Transverse colon (tissue), 4 donors: ENCODE data around the gene SHROOM2. TPM values are rescaled to one million over a fixed set of nuclear protein-coding genes. Genes with fewer than 3 reads are reported as not detected.

Source experiments
- DNase-seq: peaks from one replicate; pipeline ENCODE4 v3.0.0-alpha.2; 2019
- H3K27ac ChIP-seq, 4 donors: fragments of 200-600 bp; sonication (generic); 2 replicates each; pipeline ENCODE4 v1.5.1; 2016 to 2018; ENCODE audit warnings: inconsistent platforms in 4 of 4
- H3K27me3 ChIP-seq: fragments of 200-600 bp; sonication (generic); 2 replicates; pipeline ENCODE4 v1.5.1; 2017; ENCODE audit warnings: inconsistent platforms
- H3K36me3 ChIP-seq, 4 donors: fragments of 200-600 bp; sonication (generic); 2 replicates each; pipeline ENCODE4 v1.5.1; 2017 to 2019; ENCODE audit warnings: inconsistent platforms in 4 of 4
- H3K4me1 ChIP-seq, 4 donors: fragments of 200-600 bp; sonication (generic); 2 replicates each; pipeline ENCODE4 v1.5.1; 2017 to 2020; ENCODE audit warnings: inconsistent platforms in 4 of 4
- H3K4me3 ChIP-seq, 4 donors: fragments of 200-600 bp; sonication (generic); 1 replicate in 1 of 4; 2 replicates in 3 of 4; pipeline versions ENCODE4 v1.5.1 to v1.6.1; 2017 to 2019; ENCODE audit warnings: inconsistent platforms in 4 of 4
- H3K9me3 ChIP-seq, 2 donors: fragments of 200-600 bp; sonication (generic); 2 replicates each; pipeline ENCODE4 v1.5.1; 2017 to 2019; ENCODE audit warnings: inconsistent platforms in 2 of 2
- EP300 ChIP-seq: sonication (generic); formaldehyde crosslinking; IDR thresholded peaks from one replicate; pipeline ENCODE4 v1.6.1; 2017; ENCODE audit warnings: antibody characterized with exemption, low read depth
- POLR2A ChIP-seq: fragments of 450-650 bp; IDR thresholded peaks from one replicate; pipeline ENCODE4 v1.6.1; 2016; ENCODE audit warnings: antibody characterized with exemption, mild to moderate bottlenecking, moderate library complexity
- POLR2AphosphoS5 ChIP-seq, 3 donors: sonication (generic); formaldehyde crosslinking; IDR thresholded peaks; one replicate each; pipeline ENCODE4 v1.6.1; 2016; ENCODE audit warnings: antibody characterized with exemption in 3 of 3
- WGBS, 2 donors: methylation state at CpG; one replicate each; pipeline ENCODE4 v1.1.5; 2018; ENCODE audit warnings: low coverage in 1 of 2; 5-methylcytosine and 5-hydroxymethylcytosine counted together
- in situ Hi-C, 4 donors: fragments of 200-750 bp; cut with MboI; loops; one replicate each; pipeline versions ENCODE4 v1.15.0 to v1.15.1; 2017; ENCODE audit warnings: low sequenced_read_pairs in 3 of 4, low pct_ligation_motif_present in 1 of 4, low pct_unique_long_range_greater_than_20kb in 1 of 4
- intact Hi-C: fragments of 100-400 bp; cut with DNase I; formaldehyde crosslinking; loops from one replicate; pipeline ENCODE4 v1.15.1; 2023; ENCODE audit warnings: low total_unique reads
- total RNA-seq, 4 donors: library from RNA; depleted of rRNA; stranded (reverse); fragments of >200 nt; gene quantifications; one replicate each; pipeline ENCODE4 v1.1.0, GENCODE V29; 2016
- TF ChIP-seq, protein P1 (sequence below), 5 experiments: fragments of 200-600 bp in 3 of 5; fragments of 450-650 bp in 2 of 5; sonication (generic) in 3 of 5; IDR thresholded peaks; 1 replicate in 2 of 5; 2 replicates in 3 of 5; pipeline ENCODE4 v1.5.1; 2016 to 2017; ENCODE audit warnings: antibody characterized with exemption in 5 of 5, inconsistent platforms in 3 of 5, mild to moderate bottlenecking in 2 of 5, moderate library complexity in 1 of 5

SHROOM2 gene
- total RNA-seq, 4 donors from 2014 or later = 8.9 to 20.6 (median 11.3) TPM

DNA sequence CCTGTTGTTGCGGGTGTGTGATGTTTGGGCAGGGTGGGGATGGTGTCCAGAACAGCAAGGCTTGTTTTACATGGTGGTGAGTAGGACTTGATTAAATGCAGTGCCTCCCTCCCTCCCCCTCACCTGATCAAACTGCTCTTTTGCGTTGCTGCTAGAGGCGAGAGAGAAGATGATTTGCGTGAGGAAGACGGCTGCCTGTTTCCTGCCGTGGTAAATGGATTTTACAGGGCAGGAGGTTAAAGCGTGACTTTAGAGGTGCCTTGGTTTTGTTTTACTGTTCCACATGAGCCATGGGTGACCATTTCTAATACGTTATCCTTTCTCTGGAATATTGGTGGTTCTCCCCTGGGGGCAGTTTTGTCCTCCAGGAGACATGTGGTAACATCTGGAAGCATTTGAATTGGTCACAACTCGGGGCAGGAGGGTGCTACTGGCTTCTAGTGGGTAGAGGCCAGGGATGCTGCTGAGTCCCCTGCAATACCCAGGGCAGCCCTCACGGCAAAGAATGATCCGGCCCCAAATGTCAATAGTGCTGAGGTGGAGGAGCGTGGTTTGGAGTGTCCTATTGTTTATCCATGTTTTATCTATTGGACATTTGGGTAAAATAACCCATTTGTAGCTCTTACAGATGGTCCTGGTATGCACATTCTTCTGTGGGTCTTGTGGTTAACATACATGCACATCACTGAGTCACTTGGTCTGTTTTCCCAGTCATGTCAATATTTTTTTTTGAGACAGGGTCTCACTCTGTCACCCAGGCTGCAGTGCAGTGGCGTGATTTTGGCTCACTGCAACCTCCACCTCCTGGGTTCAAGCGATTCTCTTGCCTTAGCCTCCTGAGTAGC, 73.7 kb downstream of the SHROOM2 start:
- in situ Hi-C loops = no loop called here
- Histone ChIP-seq H3K4me1 (no peaks in the 10 kb centered on the region), H3K36me3 (no peaks in the 10 kb centered on the region), H3K27me3 (no peaks in the 10 kb centered on the region), H3K4me3 (no peak overlapping the region), H3K27ac (no peak overlapping the region), H3K9me3 (no peaks in the 10 kb centered on the region)
- TF ChIP-seq POLR2AphosphoS5 (IDR thresholded peaks at IDR 0.05) (no peak), EP300 (no peak), POLR2A (no peak)
- TF ChIP-seq, protein P1, sequence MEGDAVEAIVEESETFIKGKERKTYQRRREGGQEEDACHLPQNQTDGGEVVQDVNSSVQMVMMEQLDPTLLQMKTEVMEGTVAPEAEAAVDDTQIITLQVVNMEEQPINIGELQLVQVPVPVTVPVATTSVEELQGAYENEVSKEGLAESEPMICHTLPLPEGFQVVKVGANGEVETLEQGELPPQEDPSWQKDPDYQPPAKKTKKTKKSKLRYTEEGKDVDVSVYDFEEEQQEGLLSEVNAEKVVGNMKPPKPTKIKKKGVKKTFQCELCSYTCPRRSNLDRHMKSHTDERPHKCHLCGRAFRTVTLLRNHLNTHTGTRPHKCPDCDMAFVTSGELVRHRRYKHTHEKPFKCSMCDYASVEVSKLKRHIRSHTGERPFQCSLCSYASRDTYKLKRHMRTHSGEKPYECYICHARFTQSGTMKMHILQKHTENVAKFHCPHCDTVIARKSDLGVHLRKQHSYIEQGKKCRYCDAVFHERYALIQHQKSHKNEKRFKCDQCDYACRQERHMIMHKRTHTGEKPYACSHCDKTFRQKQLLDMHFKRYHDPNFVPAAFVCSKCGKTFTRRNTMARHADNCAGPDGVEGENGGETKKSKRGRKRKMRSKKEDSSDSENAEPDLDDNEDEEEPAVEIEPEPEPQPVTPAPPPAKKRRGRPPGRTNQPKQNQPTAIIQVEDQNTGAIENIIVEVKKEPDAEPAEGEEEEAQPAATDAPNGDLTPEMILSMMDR (IDR thresholded peaks at IDR 0.05) = no peak
- DNase-seq = no peak
- intact Hi-C loops = no loop called here
- WGBS, 2 donors = 66 to 96% methylated on average over 4 to 14 of the region's 14 CpGs

DNA sequence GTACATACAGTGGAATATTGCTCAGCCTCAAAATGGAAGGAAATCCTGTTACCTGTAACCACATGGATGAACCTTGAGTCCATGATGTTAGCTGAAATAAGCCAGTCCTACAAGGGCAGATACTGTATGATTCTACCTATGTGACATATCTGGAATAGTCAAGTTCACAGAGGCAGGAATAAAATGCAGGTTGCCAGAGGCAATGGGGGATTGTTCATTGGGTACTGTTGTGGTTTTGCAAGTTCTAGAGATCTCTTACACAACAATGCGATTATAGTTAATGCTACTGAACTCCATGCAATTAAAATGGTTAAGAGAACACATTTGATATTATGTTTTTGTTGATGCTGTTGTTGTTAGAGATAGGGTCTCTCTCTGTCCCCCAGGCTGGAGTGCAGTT, 74.6 kb downstream of the SHROOM2 start:
- Histone ChIP-seq H3K9me3 (no peaks in the 10 kb centered on the region), H3K4me1 (no peaks in the 10 kb centered on the region), H3K36me3 (no peaks in the 10 kb centered on the region), H3K27me3 (no peaks in the 10 kb centered on the region), H3K4me3 (no peak overlapping the region), H3K27ac (no peak overlapping the region)
- WGBS, 2 donors = 86 to 91% methylated on average over 1 of the region's 1 CpG
- no peak for TF ChIP-seq POLR2A
- TF ChIP-seq, protein P1 (IDR thresholded peaks at IDR 0.05) = no peak
- TF ChIP-seq POLR2AphosphoS5 (IDR thresholded peaks at IDR 0.05) = no peak
- TF ChIP-seq EP300 = no peak
- intact Hi-C loops = no loop called here
- in situ Hi-C loops = no loop called here
- no peak for DNase-seq

DNA sequence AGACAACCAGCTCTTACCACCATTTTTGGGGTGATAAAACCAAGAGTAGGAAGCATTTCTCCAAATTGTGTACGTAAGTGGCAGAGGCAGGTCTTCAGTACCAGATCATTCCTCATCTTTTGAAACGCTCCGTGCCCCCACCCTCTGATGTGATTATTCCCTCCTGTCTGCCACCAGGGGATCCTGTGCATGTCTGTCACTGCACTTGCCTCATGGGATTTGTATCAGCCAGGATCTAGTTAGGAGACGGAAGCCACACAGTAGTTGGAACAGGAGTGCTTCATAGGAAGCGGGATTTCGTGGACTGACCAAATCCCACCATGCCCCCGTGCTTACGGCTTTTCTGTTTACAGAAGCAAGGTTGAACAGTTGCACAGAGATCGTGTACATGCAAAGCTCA, 75.5 kb downstream of the SHROOM2 start:
- no peak overlapping the region for H3K4me3 ChIP-seq
- no peaks in the 10 kb centered on the region for H3K36me3 ChIP-seq
- H3K4me1 ChIP-seq = no peaks in the 10 kb centered on the region
- in situ Hi-C loops (no loop called here), intact Hi-C loops (no loop called here)
- H3K9me3 ChIP-seq = no peaks in the 10 kb centered on the region
- H3K27ac ChIP-seq = no peak overlapping the region
- H3K27me3 ChIP-seq = no peaks in the 10 kb centered on the region
- TF ChIP-seq POLR2A = no peak
- TF ChIP-seq EP300 = no peak
- TF ChIP-seq POLR2AphosphoS5 (IDR thresholded peaks at IDR 0.05) = no peak
- TF ChIP-seq, protein P1 (IDR thresholded peaks at IDR 0.05) = no peak
- no peak for DNase-seq
- WGBS, 2 donors = 92 to 100% methylated on average over 1 to 9 of the region's 9 CpGs

DNA sequence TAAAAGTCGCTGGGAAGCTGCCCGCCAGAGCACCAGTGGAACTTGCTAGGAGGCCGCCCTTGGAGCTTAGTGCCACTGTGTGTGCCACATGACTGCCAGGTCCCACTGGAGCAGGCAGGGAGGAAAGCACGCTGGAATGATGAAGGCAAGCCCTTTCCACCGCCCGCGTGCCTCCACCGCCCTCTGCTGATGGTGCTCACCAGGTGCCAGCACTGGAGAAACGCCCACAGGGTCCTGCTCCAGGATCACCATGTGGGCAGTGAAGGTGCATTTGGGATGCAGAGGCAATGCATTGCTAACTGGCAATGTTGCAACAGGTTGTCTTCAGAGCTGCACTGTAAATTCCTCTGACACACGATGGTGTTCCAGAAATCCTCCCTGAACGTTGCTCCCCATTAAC, 76.3 kb downstream of the SHROOM2 start:
- Histone ChIP-seq H3K4me1 (no peaks in the 10 kb centered on the region), H3K27me3 (no peaks in the 10 kb centered on the region), H3K4me3 (no peak overlapping the region), H3K36me3 (no peaks in the 10 kb centered on the region), H3K27ac (no peak overlapping the region), H3K9me3 (no peaks in the 10 kb centered on the region)
- TF ChIP-seq, protein P1 (IDR thresholded peaks at IDR 0.05) = no peak
- TF ChIP-seq POLR2A (no peak), EP300 (no peak), POLR2AphosphoS5 (IDR thresholded peaks at IDR 0.05) (no peak)
- WGBS, 2 donors = 89% methylated on average over 11 of the region's 11 CpGs; no CpG with 5 or more reads in 1 of the 2 donors
- in situ Hi-C loops (no loop called here), intact Hi-C loops (no loop called here)
- no peak for DNase-seq
